Right lung (tissue), 5 donors: ENCODE measurements around the gene RSU1. TPM values are rescaled to one million over a fixed set of nuclear protein-coding genes. Genes with fewer than 3 reads are reported as not detected.

Experiments
- DNase-seq, 2 donors: peaks; one replicate each; pipeline ENCODE4 v3.0.0-alpha.2; 2013
- polyA plus RNA-seq, 5 donors: library from polyadenylated mRNA; unstranded; fragments of 120-200 nt; gene quantifications; one replicate each; pipeline versions ENCODE4 v1.2.1 to v1.2.3, GENCODE V29; 2013; ENCODE audit warnings: inconsistent platforms in 1 of 5, low replicate concordance in 1 of 5; ENCODE audit not compliant: insufficient read length in 5 of 5, insufficient read depth in 1 of 5

Gene RSU1
- polyA plus RNA-seq, 5 donors: 76.5 to 126 (median 94.0) TPM

- DNase-seq: no peak
These were observed 210.3 kb downstream of the RSU1 start for GRCh38 chr10:16606923-16607322.

GRCh38 chr10:16606421-16606820 is 210.8 kb downstream of the RSU1 start:
- DNase-seq: no peak

GRCh38 chr10:16603308-16603707 is 213.9 kb downstream of the RSU1 start:
- DNase-seq: no peak

GRCh38 chr10:16602104-16602775 is 215.0 kb downstream of the RSU1 start:
- no peak for DNase-seq

- no peak for DNase-seq
These were observed 217.6 kb downstream of the RSU1 start for GRCh38 chr10:16599662-16600061.

- DNase-seq: no peak
These were observed 219.6 kb downstream of the RSU1 start for GRCh38 chr10:16597656-16598055.

- DNase-seq: no peak
These were observed 224.8 kb downstream of the RSU1 start for GRCh38 chr10:16592378-16592777.

- DNase-seq: no peak
These were observed 230.7 kb downstream of the RSU1 start for GRCh38 chr10:16586358-16587138.

- no peak for DNase-seq
These were observed 232.1 kb downstream of the RSU1 start for GRCh38 chr10:16585103-16585502.

- no peak for DNase-seq
These were observed 233.8 kb downstream of the RSU1 start for GRCh38 chr10:16583382-16583781.

GRCh38 chr10:16581202-16581601 is 236.0 kb downstream of the RSU1 start:
- DNase-seq: no peak

GRCh38 chr10:16570731-16571130 is 246.5 kb downstream of the RSU1 start:
- DNase-seq: no peak

GRCh38 chr10:16566202-16566805 is 250.9 kb downstream of the RSU1 start:
- no peak for DNase-seq

GRCh38 chr10:16565604-16566003 is 251.6 kb downstream of the RSU1 start:
- DNase-seq: no peak

- no peak for DNase-seq
These were observed 254.3 kb downstream of the RSU1 start for GRCh38 chr10:16562891-16563290.

- no peak for DNase-seq
These were observed 257.9 kb downstream of the RSU1 start for GRCh38 chr10:16559236-16559773.

GRCh38 chr10:16547973-16548372 is 269.3 kb downstream of the RSU1 start:
- no peak for DNase-seq

GRCh38 chr10:16545116-16545736 is 272.0 kb downstream of the RSU1 start:
- DNase-seq: no peak

GRCh38 chr10:16544591-16544990 is 272.6 kb downstream of the RSU1 start:
- no peak for DNase-seq

GRCh38 chr10:16544099-16544498 is 273.1 kb downstream of the RSU1 start:
- no peak for DNase-seq
